GM18519 (cell line): ENCODE results near the gene DSCAML1.

ENCODE experiments used
- ATAC-seq: cut with Tn5 transposase; IDR thresholded peaks from one replicate; pipeline ENCODE4 v1.9.1; 2021; ENCODE audit warnings: mild to moderate bottlenecking, moderate library complexity; ENCODE audit not compliant: unreplicated experiment, low FRiP score

Gene DSCAML1

GRCh38 chr11:117795638-117796455 lies 1.2 kb downstream of the DSCAML1 start:
- ATAC-seq, result no peak

- no peak for ATAC-seq
Measured at GRCh38 chr11:117794772-117795629, 2.0 kb downstream of the DSCAML1 start.

- no peak for ATAC-seq
Measured at GRCh38 chr11:117794135-117794534, 2.9 kb downstream of the DSCAML1 start.

- no peak for ATAC-seq
Measured at GRCh38 chr11:117793583-117793982, 3.4 kb downstream of the DSCAML1 start.

- no peak for ATAC-seq
Measured at GRCh38 chr11:117792992-117793391, 4.0 kb downstream of the DSCAML1 start.

- ATAC-seq, result no peak
Measured at GRCh38 chr11:117792241-117792640, 4.8 kb downstream of the DSCAML1 start.

- ATAC-seq, result no peak
Measured at GRCh38 chr11:117790279-117790678, 6.7 kb downstream of the DSCAML1 start.

- no peak for ATAC-seq
Measured at GRCh38 chr11:117789241-117789640, 7.8 kb downstream of the DSCAML1 start.

- ATAC-seq, result no peak
Measured at GRCh38 chr11:117786135-117786870, 10.7 kb downstream of the DSCAML1 start.

- ATAC-seq, result no peak
Measured at GRCh38 chr11:117782101-117782500, 14.9 kb downstream of the DSCAML1 start.

- no peak for ATAC-seq
Measured at GRCh38 chr11:117781627-117782026, 15.4 kb downstream of the DSCAML1 start.

- ATAC-seq, result no peak
Measured at GRCh38 chr11:117780456-117780855, 16.6 kb downstream of the DSCAML1 start.

- ATAC-seq, result no peak
Measured at GRCh38 chr11:117774553-117774952, 22.5 kb downstream of the DSCAML1 start.

- ATAC-seq, result no peak
Measured at GRCh38 chr11:117772360-117772759, 24.7 kb downstream of the DSCAML1 start.

- ATAC-seq, result no peak
Measured at GRCh38 chr11:117771841-117772240, 25.2 kb downstream of the DSCAML1 start.

- ATAC-seq, result no peak
Measured at GRCh38 chr11:117771197-117771596, 25.8 kb downstream of the DSCAML1 start.

- no peak for ATAC-seq
Measured at GRCh38 chr11:117770061-117770460, 27.0 kb downstream of the DSCAML1 start.

- ATAC-seq, result no peak
Measured at GRCh38 chr11:117769533-117769932, 27.5 kb downstream of the DSCAML1 start.

GRCh38 chr11:117768506-117768905 lies 28.5 kb downstream of the DSCAML1 start:
- no peak for ATAC-seq

GRCh38 chr11:117767071-117767470 lies 29.9 kb downstream of the DSCAML1 start:
- ATAC-seq, result no peak

- ATAC-seq, result no peak
Measured at GRCh38 chr11:117766576-117766975, 30.4 kb downstream of the DSCAML1 start.
